Measurements from ENCODE around the gene C1orf94. TPM values are rescaled to one million over a fixed set of nuclear protein-coding genes. Genes with fewer than 3 reads are reported as not detected.

The C1orf94 gene
- total RNA-seq, 1 experiment from 2014 or later: not detected

DNA sequence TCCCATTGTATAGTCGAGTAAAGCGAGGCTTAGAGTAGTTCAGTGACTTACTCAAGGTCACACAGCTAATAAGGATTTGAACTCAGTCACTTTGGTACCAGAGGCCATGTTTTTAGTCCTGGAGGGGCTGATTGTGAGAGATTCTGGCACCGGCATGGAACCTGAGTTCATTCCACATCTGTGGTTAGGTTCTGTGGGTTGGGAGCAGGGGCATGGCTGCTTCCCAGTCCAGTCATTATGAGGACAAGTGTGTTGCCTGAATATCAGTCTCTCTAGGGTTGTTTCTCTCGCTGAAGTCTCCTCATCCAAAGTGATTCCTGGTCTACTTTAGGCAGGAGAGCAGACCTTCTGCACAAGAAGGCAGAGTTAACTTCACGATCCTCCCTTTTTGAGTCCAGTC is 90.6 kb downstream of the C1orf94 start:
- no peak for DNase-seq
- TF ChIP-seq, protein P1, sequence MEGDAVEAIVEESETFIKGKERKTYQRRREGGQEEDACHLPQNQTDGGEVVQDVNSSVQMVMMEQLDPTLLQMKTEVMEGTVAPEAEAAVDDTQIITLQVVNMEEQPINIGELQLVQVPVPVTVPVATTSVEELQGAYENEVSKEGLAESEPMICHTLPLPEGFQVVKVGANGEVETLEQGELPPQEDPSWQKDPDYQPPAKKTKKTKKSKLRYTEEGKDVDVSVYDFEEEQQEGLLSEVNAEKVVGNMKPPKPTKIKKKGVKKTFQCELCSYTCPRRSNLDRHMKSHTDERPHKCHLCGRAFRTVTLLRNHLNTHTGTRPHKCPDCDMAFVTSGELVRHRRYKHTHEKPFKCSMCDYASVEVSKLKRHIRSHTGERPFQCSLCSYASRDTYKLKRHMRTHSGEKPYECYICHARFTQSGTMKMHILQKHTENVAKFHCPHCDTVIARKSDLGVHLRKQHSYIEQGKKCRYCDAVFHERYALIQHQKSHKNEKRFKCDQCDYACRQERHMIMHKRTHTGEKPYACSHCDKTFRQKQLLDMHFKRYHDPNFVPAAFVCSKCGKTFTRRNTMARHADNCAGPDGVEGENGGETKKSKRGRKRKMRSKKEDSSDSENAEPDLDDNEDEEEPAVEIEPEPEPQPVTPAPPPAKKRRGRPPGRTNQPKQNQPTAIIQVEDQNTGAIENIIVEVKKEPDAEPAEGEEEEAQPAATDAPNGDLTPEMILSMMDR (IDR thresholded peaks at IDR 0.05; ENCODE audit: unreplicated experiment): no peak
- Mint-ChIP-seq H3K9me3 (ENCODE audit: low read depth, unreplicated experiment) (peaks cover 8% of the 10 kb centered on the region), H3K27me3 (ENCODE audit: unreplicated experiment) (no peaks in the 10 kb centered on the region), H3K36me3 (ENCODE audit: insufficient read depth, unreplicated experiment) (no peaks in the 10 kb centered on the region), H3K4me3 (ENCODE audit: low read depth, unreplicated experiment) (no peak overlapping the region), H3K4me1 (ENCODE audit: low read depth, unreplicated experiment) (no peaks in the 10 kb centered on the region), H3K27ac (ENCODE audit: unreplicated experiment) (no peak overlapping the region)
- BruUV-seq (replicated peaks): no TSS peak
- CTCF ChIA-PET: no interaction called here
- intact Hi-C loops (cut with micrococcal nuclease; ENCODE audit: unreplicated experiment): no loop called here

DNA sequence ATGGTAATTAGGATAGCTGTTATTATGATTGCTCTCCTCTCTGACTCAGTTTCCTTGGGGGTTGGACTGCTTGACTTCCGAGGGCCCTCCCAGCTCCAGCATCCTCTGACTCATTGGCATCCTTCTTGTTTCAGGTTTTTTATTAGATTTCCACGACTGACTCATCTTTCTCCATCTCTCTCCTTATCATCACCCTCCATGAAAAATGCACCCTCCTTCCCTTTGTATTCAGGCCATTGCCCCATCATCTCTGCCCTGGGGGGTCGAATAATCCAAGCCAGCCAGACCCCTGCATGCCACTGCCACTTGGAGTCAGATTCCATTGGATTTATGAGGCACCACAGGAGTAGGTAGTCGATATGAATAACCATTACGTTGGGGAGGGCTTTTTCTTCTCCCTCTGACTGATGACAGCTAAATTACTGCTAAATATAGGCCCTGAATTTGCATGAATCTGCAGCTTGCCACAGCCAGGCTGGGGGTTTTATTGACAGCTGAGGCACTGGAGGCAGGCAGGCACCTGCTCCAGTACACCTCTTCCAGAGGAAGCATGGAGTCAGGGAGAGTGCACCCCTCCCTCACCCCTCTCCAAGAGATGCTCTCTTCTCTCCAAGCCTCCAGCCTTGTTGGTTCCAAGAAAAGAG is 91.7 kb downstream of the C1orf94 start:
- no peak for DNase-seq
- no peaks in the 10 kb centered on the region for H3K27me3 Mint-ChIP-seq (ENCODE audit: unreplicated experiment)
- no peak overlapping the region for H3K4me3 Mint-ChIP-seq (ENCODE audit: low read depth, unreplicated experiment)
- intact Hi-C loops (cut with micrococcal nuclease; ENCODE audit: unreplicated experiment): no loop called here
- H3K36me3 Mint-ChIP-seq (ENCODE audit: insufficient read depth, unreplicated experiment): no peaks in the 10 kb centered on the region
- H3K4me1 Mint-ChIP-seq (ENCODE audit: low read depth, unreplicated experiment): no peaks in the 10 kb centered on the region
- TF ChIP-seq, protein P1 (IDR thresholded peaks at IDR 0.05; ENCODE audit: unreplicated experiment): no peak
- H3K9me3 Mint-ChIP-seq (ENCODE audit: low read depth, unreplicated experiment): peaks cover 9% of the 10 kb centered on the region
- no TSS peak for BruUV-seq (replicated peaks)
- CTCF ChIA-PET: no interaction called here
- no peak overlapping the region for H3K27ac Mint-ChIP-seq (ENCODE audit: unreplicated experiment)

Other genes with a start within 250 kb of the C1orf94 start
- not detected in 2 replicates for gene CSMD2, start 11.7 kb upstream of the C1orf94 start, total RNA-seq (2022)

Data from Calu3 (cell line).